ENCODE results near the gene FAM184B.

GRCh38 chr4:17633600-17633999 lies 147.8 kb downstream of the FAM184B start:
- TF ChIP-seq POLR2A (IDR thresholded peaks at IDR 0.05; ENCODE audit: low read length): no peak
- no peak for TF ChIP-seq CTCF (IDR thresholded peaks at IDR 0.05)
- TF ChIP-seq RCOR1 (IDR thresholded peaks at IDR 0.05; ENCODE audit: low read depth, low read length): no peak
- no peak for TF ChIP-seq USF2 (IDR thresholded peaks at IDR 0.05)
- no peak for TF ChIP-seq CHD2 (IDR thresholded peaks at IDR 0.05; ENCODE audit: low read length, partially characterized antibody)
